GM12878 (cell line): ENCODE results near the gene STK38. TPM values are rescaled to one million over a fixed set of nuclear protein-coding genes. Genes with fewer than 3 reads are reported as not detected.

Source experiments
- ATAC-seq: fragments of 200-7000 bp; cut with Tn5 transposase; 3 replicates; pipeline ENCODE4 v1.9.1; 2020; ENCODE audit warnings: mild to moderate bottlenecking, moderate library complexity
- BruUV-seq: library from RNA; stranded (reverse); fragments of 400-500 nt; replicated peaks from 2 replicates; lab custom pipeline; 2021; lab: Mats Ljungman, UMichigan
- CTCF ChIA-PET: fragments of 300-600 bp; sonication (Branson Sonifier 250); formaldehyde crosslinking; extraction: SDS; loops from one replicate; lab custom pipeline; 2021; ENCODE audit warnings: inconsistent platforms; lab: Yijun Ruan, JAX
- POLR2A ChIA-PET: fragments of 350-600 bp; formaldehyde crosslinking; extraction: SDS; loops from one replicate; lab custom pipeline; 2021; ENCODE audit warnings: inconsistent platforms; lab: Charles Lee
- RAD21 ChIA-PET: fragments of 300-600 bp; sonication (Branson Sonifier 250); formaldehyde crosslinking; loops from one replicate; lab custom pipeline; 2023; ENCODE audit warnings: antibody characterized with exemption; ENCODE audit not compliant: unreplicated experiment; lab: Charles Lee
- SMC1A ChIA-PET: fragments of 300-600 bp; sonication (Branson Sonifier 250); formaldehyde crosslinking; loops from one replicate; lab custom pipeline; 2023; ENCODE audit not compliant: unreplicated experiment, uncharacterized antibody; lab: Charles Lee
- DNase-seq: peaks from one replicate; pipeline ENCODE4 v3.0.0-alpha.2; 2011; ENCODE audit warnings: low read depth, low spot score
- FAIRE-seq: peaks from 3 replicates; lab custom pipeline; 2011; peaks lifted over from hg19 to GRCh38; lab: Jason Lieb, UNC
- H2AFZ ChIP-seq: 2 replicates; pipeline ENCODE4 v1.6.0; 2011; ENCODE audit warnings: low read depth, low read length, control low read depth; ENCODE audit not compliant: control insufficient read depth
- H3K27ac ChIP-seq: 2 replicates; pipeline ENCODE4 v1.5.1; 2011; ENCODE audit warnings: control low read depth; ENCODE audit not compliant: control insufficient read depth, insufficient read depth
- H3K27me3 ChIP-seq, 2 experiments: replicated peaks in 1 of 2; 2 replicates each; pipeline versions ENCODE4 v1.6.0 to v1.6.1; 2011; ENCODE audit warnings: low read length in 1 of 2; ENCODE audit not compliant: control insufficient read depth in 2 of 2, insufficient read depth in 2 of 2
- H3K36me3 ChIP-seq, 2 experiments: 2 replicates each; pipeline ENCODE4 v1.5.1; 2011; ENCODE audit warnings: low read length in 1 of 2; ENCODE audit not compliant: control insufficient read depth in 2 of 2, insufficient read depth in 2 of 2
- H3K4me1 ChIP-seq: 2 replicates; pipeline ENCODE4 v1.6.1; 2011; ENCODE audit warnings: mild to moderate bottlenecking, low read length, moderate library complexity, mixed read lengths; ENCODE audit not compliant: control insufficient read depth, insufficient read depth
- H3K4me2 ChIP-seq: 2 replicates; pipeline ENCODE4 v1.6.0; 2011; ENCODE audit warnings: control low read depth; ENCODE audit not compliant: control insufficient read depth, insufficient read depth
- H3K4me3 ChIP-seq: fragments of 200-600 bp; sonication (generic); 2 replicates; pipeline ENCODE4 v1.5.1; 2016
- H3K79me2 ChIP-seq: 2 replicates; pipeline ENCODE4 v1.6.0; 2011; ENCODE audit warnings: low read length; ENCODE audit not compliant: control insufficient read depth, insufficient read depth
- H3K9ac ChIP-seq: 2 replicates; pipeline ENCODE4 v1.8.0; 2011; ENCODE audit warnings: low read length, control low read depth, mixed read lengths; ENCODE audit not compliant: control insufficient read depth, insufficient read depth
- H3K9me3 ChIP-seq: replicated peaks from 3 replicates; pipeline ENCODE4 v1.5.1; 2011; ENCODE audit warnings: mild to moderate bottlenecking, low read length; ENCODE audit not compliant: control insufficient read depth, insufficient read depth
- H4K20me1 ChIP-seq: 2 replicates; pipeline ENCODE4 v1.6.0; 2011; ENCODE audit not compliant: control insufficient read depth, insufficient read depth
- BCL3 ChIP-seq: IDR thresholded peaks from 2 replicates; pipeline ENCODE4 v1.6.1; 2011; ENCODE audit warnings: borderline replicate concordance, low read depth, mild to moderate bottlenecking, moderate library complexity, low read length; ENCODE audit not compliant: insufficient read depth, poor library complexity, severe bottlenecking
- CREM ChIP-seq: IDR thresholded peaks from 2 replicates; pipeline ENCODE4 v1.6.1; 2014; ENCODE audit warnings: antibody characterized with exemption, low read depth
- E2F8 ChIP-seq: fragments of 450-650 bp; IDR thresholded peaks from 2 replicates; pipeline ENCODE4 v1.6.1; 2018; ENCODE audit warnings: mild to moderate bottlenecking, low read depth, moderate library complexity; ENCODE audit not compliant: partially characterized antibody
- EGR1 ChIP-seq, 2 experiments: IDR thresholded peaks; 1 replicate in 1 of 2; 2 replicates in 1 of 2; pipeline ENCODE4 v1.6.1; 2011 to 2012; ENCODE audit warnings: low read depth in 2 of 2, low read length in 2 of 2, borderline replicate concordance in 1 of 2, mild to moderate bottlenecking in 1 of 2, moderate library complexity in 1 of 2
- EZH2 ChIP-seq: IDR thresholded peaks from 2 replicates; pipeline ENCODE4 v1.6.1; 2012; ENCODE audit warnings: low read depth, mild to moderate bottlenecking, control low read depth, inconsistent platforms, low read length, borderline replicate concordance; ENCODE audit not compliant: control insufficient read depth
- GATAD2B ChIP-seq: fragments of 450-650 bp; conservative IDR thresholded peaks from 2 replicates; pipeline ENCODE4 v1.6.1; 2017; ENCODE audit warnings: low read depth, mild to moderate bottlenecking, moderate library complexity
- HDAC6 ChIP-seq: fragments of 200-600 bp; sonication (generic); IDR thresholded peaks from one replicate; pipeline ENCODE4 v1.8.0; 2017; ENCODE audit warnings: antibody characterized with exemption; ENCODE audit not compliant: unreplicated experiment
- NR2C2 ChIP-seq: IDR thresholded peaks from 2 replicates; pipeline ENCODE4 v1.6.1; 2011; ENCODE audit warnings: borderline replicate concordance, low read depth; ENCODE audit not compliant: control insufficient read depth, insufficient read length
- TAF1 ChIP-seq: IDR thresholded peaks from 2 replicates; pipeline ENCODE4 v1.6.1; 2011; ENCODE audit warnings: mild to moderate bottlenecking, low read depth, low read length, borderline replicate concordance
- WGBS: methylation state at CpG from one replicate; pipeline ENCODE4 v1.1.6; 2016; ENCODE audit warnings: low lambda C conversion rate; ENCODE audit not compliant: insufficient replicate concordance, insufficient coverage; ENCODE audit errors: missing lambda C conversion rate; 5-methylcytosine and 5-hydroxymethylcytosine counted together
- in situ Hi-C: fragments of 300-500 bp; cut with MboI; formaldehyde crosslinking; loops from 9 replicates; pipeline ENCODE4 v1.14.3; 2018; ENCODE audit warnings: mixed read lengths
- intact Hi-C: fragments of 100-400 bp; cut with micrococcal nuclease; formaldehyde crosslinking; loops from one replicate; pipeline ENCODE4 v1.14.2; 2022; ENCODE audit not compliant: unreplicated experiment
- polyA plus RNA-seq, 11 experiments: library from polyadenylated mRNA; depleted of rRNA in 4 of 11; unstranded in 6 of 11; stranded (reverse) in 5 of 11; fragments of >200 nt; fragmentation: Nextera tagmentation in 4 of 11; fragmentation: Illumina TruSeq in 1 of 11; extraction: Ambion mirVana in 4 of 11; extraction: Trizol in 1 of 11; gene quantifications; 1 replicate in 1 of 11; 2 replicates in 10 of 11; pipeline versions ENCODE4 v1.2.1 to v1.2.3, GENCODE V29; 2011 to 2016; ENCODE audit warnings: inconsistent platforms in 2 of 11, missing spikeins in 2 of 11, low read depth in 1 of 11
- total RNA-seq, 4 experiments: library from RNA; depleted of rRNA in 3 of 4; stranded (reverse); fragments of >200 nt in 3 of 4; fragmentation: Illumina TruSeq in 1 of 4; extraction: Trizol in 1 of 4; gene quantifications; 2 replicates each; pipeline versions ENCODE4 v1.2.1 to v1.2.3, GENCODE V29; 2013 to 2021

Gene STK38
- total and polyA plus RNA-seq, 10 of the 15 experiments (the other 5 are each of a cell fraction or from before 2014, with no cell fraction given): 4.1 to 18.7 (median 13.6) TPM

- no peak for TF ChIP-seq BCL3
- no peak for TF ChIP-seq HDAC6
- TF ChIP-seq, all 136 proteins: peak for 0
Measured at GRCh38 chr6:36542041-36542440, 5.2 kb downstream of the STK38 start (continued).

GRCh38 chr6:36539814-36540568 is 7.3 kb downstream of the STK38 start:
- DNase-seq (no peak), FAIRE-seq (no peak), ATAC-seq (no peak)
- Histone ChIP-seq H2AFZ (no peak overlapping the region), H4K20me1 (no peaks in the 10 kb centered on the region), H3K27ac (no peak overlapping the region), H3K27me3 (no peaks in the 10 kb centered on the region), H3K4me2 (no peak overlapping the region), H3K36me3 (peaks cover 0 to 17% of the 10 kb centered on the region in 2 experiments; a peak in 2 of 4 replicates), H3K79me2 (peaks cover 18% of the 10 kb centered on the region), H3K4me3 (no peak overlapping the region), H3K4me1 (peaks cover 11% of the 10 kb centered on the region), H3K9ac (no peak overlapping the region), H3K9me3 (no peaks in the 10 kb centered on the region)
- ChIA-PET CTCF (interaction anchor here (0.6 to 0.9 kb wide), 2 partner anchors 31 to 613 kb away, joined by 3 read pairs; no protein-coding TSS in a partner anchor), SMC1A (interaction anchor here (1.2 kb wide), 1 partner anchor 24 kb away, joined by 3 read pairs; no protein-coding TSS in a partner anchor), POLR2A (interaction anchor here (0.7 kb wide), 1 partner anchor 36 kb away, joined by 3 read pairs; no protein-coding TSS in a partner anchor), RAD21 (no interaction called here)
- WGBS: 99% methylated on average over 4 of the region's 4 CpGs
- intact Hi-C loops (no loop called here), in situ Hi-C loops (no loop called here)
- BruUV-seq: no TSS peak
- peak; percentile 62 for TF ChIP-seq BCL3
- no peak for TF ChIP-seq CREM
- TF ChIP-seq GATAD2B: no peak
- TF ChIP-seq EZH2: no peak
- no peak for TF ChIP-seq NR2C2
- TF ChIP-seq E2F8: no peak
- no peak for TF ChIP-seq EGR1 (IDR thresholded peaks at IDR 0.05; ENCODE audit: borderline replicate concordance in 1 of 2, low read depth in 2 of 2, low read length in 2 of 2)
- no peak for TF ChIP-seq TAF1
